ENCODE data around the gene DNAI2.

- TF ChIP-seq CTCF (IDR thresholded peaks at IDR 0.05; ENCODE audit: low read length) (no peak), EZH2 (IDR thresholded peaks at IDR 0.05; ENCODE audit: borderline replicate concordance, low read length) (no peak)
These were observed 47.8 kb upstream of the DNAI2 start for GRCh38 chr17:74226252-74226651.
